GM18505 (cell line): ENCODE results near the gene MARCHF6.
A peak's percentile ranks its signal among the peaks of the same experiment; 100 is the strongest.

Experiments
- ATAC-seq: cut with Tn5 transposase; IDR thresholded peaks from one replicate; pipeline ENCODE4 v1.9.1; 2021; ENCODE audit not compliant: unreplicated experiment
- POLR2A ChIP-seq: IDR thresholded peaks from 4 replicates; pipeline ENCODE4 v1.6.1; 2011; ENCODE audit warnings: borderline replicate concordance; ENCODE audit not compliant: insufficient read depth, insufficient read length; ENCODE audit errors: extremely low read depth

The MARCHF6 gene

DNA sequence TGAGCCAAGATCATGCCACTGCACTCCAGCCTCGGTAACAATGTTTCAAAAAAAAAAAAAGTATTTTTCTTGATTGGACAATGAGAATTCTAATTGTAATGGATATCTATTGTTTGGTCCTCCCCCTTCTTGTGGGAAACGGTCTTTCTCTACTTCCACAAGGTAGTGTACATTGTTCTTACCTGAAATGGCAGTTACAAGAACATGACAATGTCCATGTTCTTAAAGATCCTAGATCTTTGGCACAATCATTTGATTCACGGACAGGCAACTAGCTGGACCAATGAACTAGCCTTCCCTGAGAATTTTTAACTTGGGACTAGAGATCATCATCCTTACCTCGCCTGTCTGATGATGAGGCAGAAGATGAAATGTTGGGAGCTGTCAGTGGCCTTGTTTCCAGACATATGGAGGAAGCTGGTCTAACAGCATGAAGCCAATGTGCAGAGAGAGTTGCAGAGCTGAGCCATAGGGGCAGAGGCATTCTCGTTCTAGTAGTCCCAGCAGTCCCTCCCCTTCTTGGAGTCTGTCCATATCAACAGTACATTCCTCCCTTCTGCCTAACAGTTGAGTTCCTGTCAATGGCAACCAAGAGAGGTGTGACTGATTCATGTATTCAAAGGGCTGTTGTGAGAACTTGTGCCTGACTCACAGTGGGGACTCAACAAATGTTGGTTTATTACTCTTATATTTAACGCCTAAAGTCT lies 2.1 kb upstream of the MARCHF6 start:
- TF ChIP-seq POLR2A = no peak
- ATAC-seq = no peak

DNA sequence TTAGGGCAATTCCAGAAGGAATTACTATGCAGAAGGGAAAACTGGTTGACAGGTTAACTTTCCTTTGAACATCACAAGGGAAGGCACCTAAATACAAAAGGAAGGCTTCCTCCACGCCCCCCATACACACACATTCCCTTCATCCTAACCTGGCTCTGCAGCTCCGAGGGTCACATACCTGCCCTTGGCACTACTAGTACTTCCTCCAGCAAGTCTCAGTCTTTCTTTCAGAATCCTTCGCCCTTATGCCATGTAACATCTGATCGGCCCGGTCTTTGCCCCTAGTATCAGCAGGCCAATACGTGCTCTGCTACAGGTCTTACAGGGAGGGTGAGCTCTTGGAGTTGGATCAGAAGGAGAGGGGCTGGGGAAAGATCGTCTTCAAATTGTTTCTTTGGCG lies 1.6 kb upstream of the MARCHF6 start:
- ATAC-seq = no peak
- TF ChIP-seq POLR2A = no peak

DNA sequence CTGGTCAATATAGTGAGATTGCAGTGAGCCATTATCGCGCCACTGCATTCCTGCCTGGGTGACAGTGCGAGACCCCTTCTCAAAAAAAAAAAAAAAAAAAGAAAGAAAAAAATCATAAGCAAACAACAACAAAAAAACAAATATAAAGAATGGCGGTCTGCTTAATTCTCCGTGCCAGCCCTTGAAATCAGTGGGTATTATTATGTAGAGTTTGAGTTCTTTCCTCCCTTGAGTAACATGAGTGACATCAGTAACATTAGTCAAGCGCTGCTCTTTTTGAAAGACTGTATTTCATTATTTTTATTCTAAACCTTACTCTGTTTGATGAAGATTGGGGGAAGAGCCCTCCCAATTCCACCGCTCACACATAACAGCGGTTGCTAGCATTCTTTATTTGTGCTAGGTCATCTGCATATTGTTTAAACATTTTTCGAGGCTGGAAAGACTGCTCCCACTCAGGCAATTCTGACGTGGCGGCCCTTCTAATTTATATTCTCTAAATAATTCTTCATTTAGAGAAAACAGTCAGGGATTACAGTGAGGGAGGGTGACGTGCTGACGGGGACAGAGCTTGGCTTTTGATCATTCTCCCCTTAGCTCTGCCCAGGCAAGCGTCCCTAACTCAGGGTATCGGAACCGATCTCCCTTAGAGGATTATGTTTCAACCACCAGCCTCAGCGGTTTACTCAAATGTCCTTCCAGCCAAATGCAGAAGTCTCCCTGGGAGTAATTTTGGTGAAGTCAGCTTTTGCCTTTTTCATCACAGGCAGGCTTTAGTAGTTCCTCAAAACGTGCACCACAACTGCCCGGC lies 860 bp upstream of the MARCHF6 start:
- no peak for TF ChIP-seq POLR2A
- ATAC-seq = no peak

DNA sequence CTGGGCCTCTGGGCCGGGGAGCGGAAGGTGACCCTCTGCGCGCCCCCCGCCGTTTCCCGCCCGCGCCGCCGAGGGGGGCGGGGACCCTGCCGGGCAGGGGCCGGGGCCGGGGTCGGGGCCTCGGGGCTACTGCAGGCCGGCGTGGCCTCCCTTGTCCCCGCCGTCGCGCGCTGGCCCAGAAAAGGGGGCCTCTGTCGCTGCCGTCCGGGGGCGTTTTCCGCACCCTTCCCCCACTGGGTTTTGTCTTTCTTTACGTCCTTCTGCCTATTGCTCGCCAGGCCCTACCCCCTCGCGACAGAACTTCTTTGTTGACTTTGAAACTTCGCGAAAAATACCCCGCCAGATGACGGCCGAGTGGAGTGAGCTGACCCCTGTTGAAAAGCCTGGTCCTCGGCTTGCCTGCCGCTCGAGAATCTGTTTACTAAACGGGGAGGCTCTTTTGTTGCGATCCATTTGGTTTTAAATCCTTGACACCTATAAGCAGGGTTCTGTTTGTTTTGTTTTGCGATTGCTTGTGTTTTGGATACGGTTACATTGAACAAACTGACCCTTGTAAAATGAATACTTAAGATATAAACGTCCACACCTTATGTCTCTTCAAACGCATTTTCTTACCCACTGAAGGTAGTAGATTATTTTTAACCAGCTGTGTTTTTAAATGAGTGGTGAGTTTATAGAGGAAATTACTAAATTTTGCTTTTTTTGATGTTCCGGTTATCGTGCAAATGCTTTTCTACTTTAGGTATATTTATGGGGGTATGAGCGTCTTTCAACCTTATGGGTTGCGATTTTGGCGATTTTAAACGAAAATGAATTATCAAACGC lies 765 bp downstream of the MARCHF6 start:
- no peak for TF ChIP-seq POLR2A
- ATAC-seq = peak; percentile 24

DNA sequence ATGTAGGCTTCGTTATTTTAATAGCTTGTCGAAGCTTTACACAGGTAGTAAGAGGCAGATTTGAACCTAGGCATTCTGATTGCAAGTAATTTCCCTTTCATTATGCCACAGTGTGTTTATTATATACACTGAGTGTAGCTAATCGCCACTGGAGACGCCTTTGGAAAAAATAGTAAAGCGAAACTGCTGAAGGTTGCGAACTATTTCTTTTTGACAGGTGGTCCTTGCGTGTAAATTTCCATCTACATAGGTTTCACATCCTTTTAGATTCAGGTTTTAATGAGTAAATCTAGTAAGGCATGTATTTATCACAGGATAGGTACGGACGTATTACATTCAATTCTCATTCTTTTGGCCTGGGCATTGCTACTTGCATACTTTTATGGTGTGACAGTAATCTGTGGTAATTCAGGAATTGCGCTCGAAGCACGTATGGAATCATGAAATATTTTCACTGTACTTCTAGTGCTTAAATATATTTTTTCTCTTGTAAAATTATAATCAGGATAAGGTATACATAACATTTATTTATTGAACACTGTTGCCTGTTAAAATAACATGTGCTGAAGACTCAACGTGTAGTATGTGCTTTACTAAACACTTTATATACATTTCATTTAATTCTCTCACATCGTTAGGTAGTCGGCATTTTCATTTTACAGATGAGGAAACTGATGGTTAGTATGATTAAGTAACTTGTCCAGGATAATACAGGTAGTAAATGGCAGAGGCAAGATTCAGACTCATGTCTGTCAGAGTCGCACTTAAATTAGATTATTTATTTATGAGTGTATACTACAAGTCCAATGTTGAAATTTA lies 1.8 kb downstream of the MARCHF6 start:
- ATAC-seq = no peak
- no peak for TF ChIP-seq POLR2A

DNA sequence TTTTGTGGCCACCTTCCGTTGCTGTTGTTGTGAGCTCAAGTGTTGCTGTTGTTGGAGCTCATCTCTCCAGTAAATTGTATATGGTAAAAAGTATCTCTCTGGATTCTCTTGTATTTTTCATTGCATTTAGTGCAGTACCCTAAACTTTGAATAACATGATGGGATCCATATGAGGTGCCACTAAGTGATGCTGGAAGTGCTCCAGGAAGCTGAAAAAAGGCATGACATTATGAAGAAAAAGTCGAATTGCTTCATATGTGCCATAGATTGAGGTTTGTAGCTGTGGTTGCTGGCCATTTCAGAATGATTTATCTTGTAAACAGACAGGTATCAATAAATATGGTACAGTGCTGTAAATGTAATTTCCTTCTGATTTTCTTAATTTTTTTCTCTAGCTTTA lies 5.5 kb downstream of the MARCHF6 start:
- no peak for ATAC-seq
- no peak for TF ChIP-seq POLR2A

DNA sequence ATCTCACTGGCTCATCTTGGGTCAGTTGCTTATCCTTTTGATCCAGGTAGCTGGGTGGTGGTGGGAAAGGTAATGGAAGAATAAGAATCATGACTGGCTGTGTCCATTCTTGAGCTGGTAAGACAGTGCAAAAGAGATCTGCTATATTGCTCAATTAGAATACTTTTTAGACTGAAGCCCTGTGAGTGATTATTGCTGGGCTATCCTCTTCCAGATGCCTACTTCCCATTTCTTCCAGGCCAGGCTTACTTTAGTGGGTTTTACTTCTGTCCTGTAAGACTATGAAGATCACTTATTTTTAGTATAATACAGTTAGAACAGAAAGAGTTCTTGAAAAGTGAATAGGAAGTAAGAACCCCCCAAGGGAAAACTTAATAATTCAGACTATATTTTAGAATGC lies 7.2 kb downstream of the MARCHF6 start:
- no peak for TF ChIP-seq POLR2A
- no peak for ATAC-seq

DNA sequence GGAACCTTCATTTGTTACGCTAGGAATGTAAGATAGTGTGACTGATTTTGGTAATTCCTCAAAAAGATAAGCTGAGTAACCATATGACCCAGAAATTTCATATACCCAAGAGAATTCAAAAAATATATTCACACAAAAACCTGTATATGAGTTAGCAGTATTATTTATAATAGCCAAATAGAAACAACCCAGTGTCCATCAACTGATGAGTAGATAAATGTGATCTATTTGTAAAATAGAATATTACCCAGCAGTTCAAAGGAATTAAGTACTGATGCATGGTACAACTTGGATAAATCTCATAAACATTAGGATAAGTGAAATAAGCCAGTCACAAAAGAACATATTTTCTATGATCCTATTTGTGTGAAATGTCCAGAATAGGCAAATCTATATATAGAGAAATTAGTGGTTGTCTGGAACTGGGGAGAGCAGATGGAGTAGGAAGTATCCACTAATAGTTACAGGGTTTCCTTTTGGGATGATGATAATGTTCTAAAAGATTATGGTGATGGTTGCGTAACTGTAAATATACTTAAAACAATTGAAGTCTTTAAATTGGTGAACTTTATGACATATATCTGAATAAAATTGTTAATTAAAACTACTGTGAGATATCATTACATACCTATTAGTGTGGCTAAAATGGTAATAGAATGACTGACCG lies 10.2 kb downstream of the MARCHF6 start:
- ATAC-seq = no peak
- TF ChIP-seq POLR2A = no peak

DNA sequence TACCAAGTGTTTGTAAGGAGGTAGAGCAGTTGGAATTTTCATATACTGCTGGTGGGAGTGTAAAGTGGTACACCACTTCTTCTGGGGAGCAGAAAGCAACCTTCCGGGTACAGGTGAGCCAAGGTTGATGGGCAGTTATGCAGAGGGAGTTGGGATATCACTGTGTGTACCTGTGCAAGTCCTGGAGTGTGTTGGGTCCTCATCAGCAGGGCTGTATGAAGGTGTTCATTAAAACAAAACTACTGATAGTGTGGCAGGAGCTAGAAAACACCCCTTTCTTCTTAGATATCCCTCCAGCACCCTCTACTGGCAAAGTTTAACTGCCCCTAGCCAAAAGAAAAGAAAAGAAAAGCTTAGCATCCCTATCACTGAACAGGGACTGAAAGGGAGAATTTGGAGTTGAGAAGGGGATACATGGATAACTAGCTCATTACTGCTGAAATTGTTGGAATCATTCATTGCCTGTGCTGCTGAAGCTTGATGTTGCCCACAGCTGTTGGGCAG lies 10.7 kb downstream of the MARCHF6 start:
- no peak for TF ChIP-seq POLR2A
- no peak for ATAC-seq

DNA sequence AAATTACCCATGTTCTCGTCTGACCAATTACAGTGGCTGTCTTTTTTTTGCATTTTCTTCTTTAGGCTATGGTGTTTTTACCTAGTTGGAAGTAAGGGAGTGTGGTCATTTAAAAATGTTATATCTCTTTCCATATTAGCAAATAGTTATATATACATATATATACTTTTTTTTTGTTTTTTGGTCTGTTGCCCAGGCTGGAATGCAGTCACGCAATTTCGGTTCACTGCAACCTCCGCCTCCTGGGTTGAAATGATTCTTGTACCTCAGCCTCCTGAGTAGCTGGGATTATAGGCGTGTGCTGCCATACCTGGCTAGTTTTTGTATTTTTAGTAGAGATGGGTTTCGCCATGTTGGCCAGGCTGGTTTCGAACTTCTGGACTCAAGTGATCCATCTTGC lies 12.3 kb downstream of the MARCHF6 start:
- no peak for TF ChIP-seq POLR2A
- ATAC-seq = no peak

DNA sequence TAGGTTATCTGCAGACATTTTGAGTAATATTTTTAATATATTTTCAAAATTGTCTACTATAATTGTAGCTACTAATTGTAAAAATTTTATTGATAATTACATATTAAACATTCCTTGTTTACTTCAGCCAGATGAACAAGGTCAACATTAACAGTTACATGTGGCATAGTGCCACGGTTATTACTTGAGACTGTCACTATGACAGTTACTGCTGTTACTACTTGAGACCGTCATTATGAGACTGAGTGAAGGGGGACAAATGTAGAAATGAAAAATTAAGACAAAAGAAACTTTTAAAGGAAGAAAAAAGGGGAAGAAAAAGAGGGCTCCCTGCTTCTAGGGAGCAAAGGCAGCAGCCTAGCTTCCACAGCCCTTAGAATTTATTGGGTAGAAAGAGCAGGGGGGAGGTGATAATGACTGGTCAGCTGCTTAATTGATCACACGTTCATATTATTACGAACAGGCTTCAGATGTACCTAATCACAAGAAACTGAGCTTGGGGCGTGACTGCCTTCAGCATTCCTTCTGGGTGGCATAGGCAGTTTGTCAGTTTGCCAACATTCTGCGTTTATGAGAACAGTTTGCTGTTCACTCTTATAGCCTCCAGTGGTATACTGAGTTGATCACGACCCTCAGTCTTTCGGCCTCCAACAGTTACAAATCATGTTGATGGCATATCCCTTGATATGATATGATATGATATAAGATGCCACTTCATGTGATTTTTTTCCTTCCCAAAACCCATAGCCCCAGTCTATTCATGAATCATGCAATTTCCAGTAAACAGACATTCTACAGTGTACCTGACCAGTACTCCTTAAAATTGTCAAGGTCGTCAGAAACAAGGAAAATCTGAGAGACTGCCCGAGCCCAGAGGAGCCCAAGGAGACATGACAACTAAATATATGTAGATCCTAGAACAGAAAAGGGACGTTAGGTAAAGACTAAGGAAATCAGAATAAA lies 13.1 kb downstream of the MARCHF6 start:
- no peak for ATAC-seq
- no peak for TF ChIP-seq POLR2A
